ENCODE data around the gene GCNT1.

The GCNT1 gene

DNA sequence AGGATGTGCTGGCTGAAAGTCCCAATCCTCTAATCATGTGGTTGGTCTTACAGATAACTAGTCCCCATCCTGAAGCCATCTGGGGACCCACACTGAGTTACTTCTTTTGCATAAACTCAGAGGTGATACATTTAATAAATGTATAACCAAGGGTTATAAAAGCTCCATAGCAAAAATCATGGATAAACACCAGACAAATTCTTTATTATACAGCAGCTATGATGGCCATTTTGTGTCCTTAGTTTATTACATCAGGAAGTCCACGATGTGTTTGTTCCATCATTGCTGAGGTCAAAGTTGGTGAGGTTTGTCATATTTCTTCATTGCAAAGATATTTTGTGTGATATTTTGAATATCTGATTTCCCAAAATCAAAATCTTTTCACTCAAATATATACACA, 80.2 kb downstream of the GCNT1 start:
- H3K4me3 ChIP-seq (ENCODE audit: low read depth, low read length) = no peak overlapping the region
- TF ChIP-seq, protein P1, sequence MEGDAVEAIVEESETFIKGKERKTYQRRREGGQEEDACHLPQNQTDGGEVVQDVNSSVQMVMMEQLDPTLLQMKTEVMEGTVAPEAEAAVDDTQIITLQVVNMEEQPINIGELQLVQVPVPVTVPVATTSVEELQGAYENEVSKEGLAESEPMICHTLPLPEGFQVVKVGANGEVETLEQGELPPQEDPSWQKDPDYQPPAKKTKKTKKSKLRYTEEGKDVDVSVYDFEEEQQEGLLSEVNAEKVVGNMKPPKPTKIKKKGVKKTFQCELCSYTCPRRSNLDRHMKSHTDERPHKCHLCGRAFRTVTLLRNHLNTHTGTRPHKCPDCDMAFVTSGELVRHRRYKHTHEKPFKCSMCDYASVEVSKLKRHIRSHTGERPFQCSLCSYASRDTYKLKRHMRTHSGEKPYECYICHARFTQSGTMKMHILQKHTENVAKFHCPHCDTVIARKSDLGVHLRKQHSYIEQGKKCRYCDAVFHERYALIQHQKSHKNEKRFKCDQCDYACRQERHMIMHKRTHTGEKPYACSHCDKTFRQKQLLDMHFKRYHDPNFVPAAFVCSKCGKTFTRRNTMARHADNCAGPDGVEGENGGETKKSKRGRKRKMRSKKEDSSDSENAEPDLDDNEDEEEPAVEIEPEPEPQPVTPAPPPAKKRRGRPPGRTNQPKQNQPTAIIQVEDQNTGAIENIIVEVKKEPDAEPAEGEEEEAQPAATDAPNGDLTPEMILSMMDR (IDR thresholded peaks at IDR 0.05; ENCODE audit: borderline replicate concordance, insufficient read depth, low read depth, low read length) = no peak

DNA sequence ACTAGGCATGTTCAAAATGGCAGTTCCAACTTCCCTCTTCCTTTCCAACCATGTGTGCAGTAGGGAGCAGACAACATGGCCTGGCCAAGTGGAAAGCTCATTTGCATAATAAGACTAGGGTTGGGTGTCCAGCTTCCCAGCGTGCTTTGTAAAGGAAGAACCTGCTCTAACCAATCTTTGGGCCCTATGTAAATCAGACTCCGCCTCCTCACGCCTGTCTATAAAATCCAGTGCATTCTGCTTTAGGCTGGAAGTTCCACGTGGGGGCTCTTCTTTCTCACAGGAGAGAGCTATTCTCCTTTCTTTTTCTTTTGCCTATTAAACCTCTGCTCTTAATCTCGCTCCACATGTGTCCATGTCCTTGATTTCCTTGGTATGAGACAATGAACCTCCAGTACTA, 83.4 kb downstream of the GCNT1 start:
- TF ChIP-seq, protein P1 (IDR thresholded peaks at IDR 0.05; ENCODE audit: borderline replicate concordance, insufficient read depth, low read depth, low read length) = no peak
- H3K4me3 ChIP-seq (ENCODE audit: low read depth, low read length) = no peak overlapping the region

DNA sequence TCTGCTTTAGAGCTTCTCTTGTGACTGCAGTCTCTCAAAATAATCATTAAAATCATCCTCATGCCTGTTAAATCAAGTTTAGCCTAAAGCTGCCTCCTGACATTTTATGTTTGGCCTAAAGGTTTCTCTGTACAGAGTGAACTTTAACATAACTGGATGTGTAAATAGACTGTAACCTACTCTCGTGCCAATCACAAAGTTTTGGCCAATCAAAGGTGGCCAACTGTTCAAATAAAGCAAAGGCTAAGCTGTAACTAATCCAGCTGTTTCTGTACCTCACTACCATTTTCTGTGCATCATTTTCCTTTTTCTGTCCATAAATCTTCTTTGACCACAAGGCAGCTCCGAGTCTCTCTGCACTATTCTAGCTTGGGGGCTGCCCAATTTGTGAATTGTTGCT, 86.2 kb downstream of the GCNT1 start:
- TF ChIP-seq, protein P1 (IDR thresholded peaks at IDR 0.05; ENCODE audit: borderline replicate concordance, insufficient read depth, low read depth, low read length) = no peak
- H3K4me3 ChIP-seq (ENCODE audit: low read depth, low read length) = no peak overlapping the region

DNA sequence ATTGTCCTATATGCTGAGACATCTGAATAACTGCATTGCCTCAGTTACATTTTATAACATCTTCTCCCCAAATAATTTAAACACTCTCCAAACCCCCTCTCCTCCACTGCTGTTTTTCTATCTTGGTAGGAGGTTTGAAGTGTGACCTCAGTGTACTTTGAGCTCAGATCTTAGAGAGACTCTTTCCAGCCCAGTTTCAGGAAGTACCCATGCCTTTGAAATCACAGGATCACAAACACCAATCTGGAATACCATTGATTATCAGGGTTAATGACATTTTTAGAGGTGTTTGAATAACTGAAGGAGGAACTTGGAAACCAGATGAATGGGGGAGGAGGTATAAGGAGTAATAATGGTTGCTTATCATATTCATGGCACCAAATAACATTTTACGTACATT, 93.2 kb downstream of the GCNT1 start:
- TF ChIP-seq, protein P1 (IDR thresholded peaks at IDR 0.05; ENCODE audit: borderline replicate concordance, insufficient read depth, low read depth, low read length) = no peak
- no peak overlapping the region for H3K4me3 ChIP-seq (ENCODE audit: low read depth, low read length)

DNA sequence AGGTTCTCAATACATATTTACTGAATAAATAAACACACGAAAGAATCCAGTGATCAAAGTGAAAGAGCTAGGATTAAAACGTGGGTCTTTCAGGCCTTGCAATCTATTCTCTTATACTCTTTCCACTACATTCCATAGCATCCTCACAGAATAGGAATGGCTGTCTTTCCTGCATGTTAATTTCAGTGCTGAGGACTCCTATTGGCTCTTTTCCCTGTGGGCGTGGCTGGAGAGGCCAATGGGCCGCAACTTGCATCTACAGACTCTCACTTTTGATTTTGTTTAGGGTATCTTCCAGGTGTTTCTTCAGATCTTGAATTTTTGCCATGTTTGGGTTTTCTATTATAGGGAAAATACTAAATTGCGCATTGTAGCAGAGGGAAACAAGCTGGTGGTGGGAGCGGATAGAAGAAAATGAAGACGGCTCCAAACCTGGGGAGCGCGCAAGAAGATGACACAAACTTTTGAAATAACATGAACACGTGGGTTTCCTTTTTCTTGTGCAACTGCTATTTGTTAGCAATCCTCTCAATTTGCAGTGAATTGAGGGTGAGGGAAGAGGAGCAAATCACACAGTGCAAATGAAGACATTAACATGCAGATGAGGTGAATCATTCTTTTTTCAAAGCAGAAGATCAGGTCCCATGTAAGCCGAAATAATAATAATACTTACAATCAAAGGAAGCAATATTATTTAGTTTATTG, 93.9 kb downstream of the GCNT1 start:
- H3K4me3 ChIP-seq (ENCODE audit: low read depth, low read length) = no peak overlapping the region
- TF ChIP-seq, protein P1 (IDR thresholded peaks at IDR 0.05; ENCODE audit: borderline replicate concordance, insufficient read depth, low read depth, low read length) = no peak

DNA sequence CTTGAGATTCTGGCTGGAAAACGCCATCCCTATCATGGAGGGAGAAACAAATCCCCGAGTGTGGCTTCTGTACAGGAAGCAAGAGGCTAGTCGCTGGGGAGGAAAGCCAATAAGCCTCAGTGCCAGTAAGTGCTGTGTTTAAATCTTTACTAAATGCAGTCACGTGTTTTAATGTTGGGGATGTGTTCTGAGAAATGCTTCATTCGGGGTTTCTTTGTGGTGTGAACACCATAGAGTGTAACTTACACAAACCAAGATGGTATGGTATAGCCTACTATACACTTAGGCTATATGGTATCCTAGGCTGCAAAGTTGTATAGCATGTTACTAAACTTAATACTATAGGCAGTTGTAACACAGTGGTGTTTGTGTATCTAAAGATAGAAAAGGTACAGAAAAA, 94.7 kb downstream of the GCNT1 start:
- TF ChIP-seq, protein P1 (IDR thresholded peaks at IDR 0.05; ENCODE audit: borderline replicate concordance, insufficient read depth, low read depth, low read length) = no peak
- H3K4me3 ChIP-seq (ENCODE audit: low read depth, low read length) = no peak overlapping the region

Measured in GM12875 (cell line).